ENCODE results near the gene C5orf47.

- TF ChIP-seq CTCF (IDR thresholded peaks at IDR 0.05) (no peak), POLR2A (IDR thresholded peaks at IDR 0.05) (no peak)
These were observed 17.2 kb upstream of the C5orf47 start for GRCh38 chr5:173971681-173972345.

Measured in esophagus squamous epithelium (tissue), 4 donors.